ENCODE results near the gene KLHL4.
"Not testable (repeated sequence)": the region's sequence is repeated elsewhere in the genome, so short reads cannot be mapped to it uniquely, and the experiment has no call there.

Gene KLHL4

DNA sequence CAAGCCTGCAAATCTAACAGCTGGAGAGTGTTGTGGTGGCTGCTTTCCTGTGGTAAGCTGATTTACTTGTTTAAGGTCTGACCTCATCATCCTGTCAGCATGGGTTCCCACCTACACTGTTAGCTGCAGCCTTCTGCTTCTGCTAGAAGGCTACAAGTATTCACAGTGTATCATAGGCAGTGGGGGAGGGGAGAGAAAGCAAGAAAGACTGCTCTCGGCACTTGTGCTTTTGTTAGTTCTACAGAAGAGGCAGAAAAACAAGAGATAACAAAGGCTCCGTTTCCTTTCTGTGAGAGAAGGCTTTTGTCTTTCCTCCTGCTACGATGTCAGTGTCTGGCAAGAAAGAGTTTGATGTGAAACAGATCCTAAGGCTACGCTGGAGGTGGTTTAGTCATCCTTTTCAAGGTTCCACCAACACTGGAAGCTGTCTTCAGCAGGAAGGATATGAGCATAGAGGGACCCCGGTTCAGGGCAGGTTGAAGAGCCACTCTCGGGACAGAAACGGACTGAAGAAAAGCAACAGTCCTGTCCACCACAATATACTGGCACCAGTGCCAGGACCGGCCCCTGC is at the start of gene KLHL4:
KLHL4 (plus strand) TSS at position 232 of the 571 bp plus-strand sequence; CDS start at position 324, 92 bp downstream.
- no peak for DNase-seq

- DNase-seq: no peak
Measured at GRCh38 chrX:87468941-87469340, 48.7 kb upstream of the KLHL4 start.

DNA sequence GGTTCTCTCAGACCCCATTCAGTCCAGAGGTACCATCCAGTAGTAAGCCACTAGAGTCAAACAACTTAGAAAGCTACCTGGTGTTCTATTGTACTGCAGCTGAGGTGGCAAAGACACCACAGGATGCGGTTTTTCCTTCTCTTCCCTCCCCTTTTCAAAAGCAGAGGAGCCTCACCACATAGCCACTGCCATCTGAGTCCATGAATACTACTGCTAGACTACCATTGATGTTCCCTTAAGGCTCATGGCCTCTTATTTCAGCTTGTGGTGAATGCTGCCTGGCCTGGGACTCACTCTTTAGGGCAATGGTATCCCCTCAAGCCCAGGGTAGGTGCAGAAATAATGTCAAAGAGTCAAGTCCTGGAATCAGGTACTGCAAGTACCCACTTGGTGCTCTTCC is 41.8 kb upstream of the KLHL4 start:
- no peak for DNase-seq

DNA sequence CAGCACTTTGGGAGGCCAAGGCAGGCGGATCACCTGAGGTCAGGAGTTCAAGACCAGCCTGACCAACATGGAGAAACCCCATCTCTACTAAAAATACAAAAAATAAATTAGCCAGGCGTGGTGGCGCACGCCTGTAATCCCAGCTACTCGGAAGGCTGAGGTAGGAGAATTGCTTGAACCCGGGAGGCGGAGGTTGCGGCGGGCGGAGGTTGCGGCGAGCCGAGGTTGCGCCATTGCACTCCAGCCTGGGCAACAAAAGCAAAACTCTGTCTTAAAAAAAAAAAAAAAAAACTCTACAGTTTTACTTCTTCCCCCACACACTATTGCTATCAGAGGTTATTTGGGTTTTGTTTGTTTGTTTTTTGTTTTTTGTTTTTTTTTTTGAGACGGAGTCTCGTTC is 38.9 kb upstream of the KLHL4 start:
- DNase-seq: not testable (repeated sequence)

DNA sequence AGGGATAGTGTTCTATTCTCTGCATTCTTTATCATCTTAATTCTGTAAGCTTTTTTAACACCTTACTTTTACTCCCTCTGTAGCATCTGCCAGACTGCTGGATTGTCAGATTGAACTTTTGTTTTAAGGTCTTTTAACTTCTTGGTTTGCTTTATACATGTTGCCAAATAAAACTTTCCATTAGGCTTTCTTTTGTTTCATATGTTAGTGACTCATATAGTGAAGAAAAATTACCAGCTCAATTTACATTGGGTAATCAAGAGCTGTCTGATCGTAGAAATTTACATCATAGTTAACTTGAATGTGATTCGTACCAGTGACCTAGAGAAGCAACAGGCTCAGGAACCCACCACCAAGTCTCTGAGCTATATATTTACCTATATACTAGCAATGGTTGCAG is 28.5 kb upstream of the KLHL4 start:
- no peak for DNase-seq

DNA sequence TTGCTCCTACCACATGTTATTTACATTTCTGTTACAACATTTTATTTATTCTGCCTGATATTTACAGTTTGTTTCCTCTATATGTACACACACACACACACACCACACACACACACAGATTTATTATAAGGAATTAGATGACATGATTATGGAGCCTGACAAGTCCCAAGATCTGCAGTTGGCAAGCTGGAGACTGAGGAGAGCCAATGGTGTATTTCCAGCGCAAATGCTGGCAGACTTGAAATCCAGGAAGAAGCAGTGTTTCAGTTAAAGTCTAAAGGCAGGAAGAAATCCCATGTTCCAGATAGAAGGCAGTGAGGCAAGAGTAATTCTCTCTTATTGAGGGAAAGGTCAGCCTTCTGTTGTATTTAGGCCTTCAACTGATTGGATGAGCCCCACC is 1.8 kb upstream of the KLHL4 start:
- no peak for DNase-seq

- DNase-seq: no peak
Measured at GRCh38 chrX:87516717-87517121, 883 bp upstream of the KLHL4 start.

- no peak for DNase-seq
Measured at GRCh38 chrX:87518504-87518903, 902 bp downstream of the KLHL4 start.

- no peak for DNase-seq
Measured at GRCh38 chrX:87525771-87526229, 8.2 kb downstream of the KLHL4 start.

DNA sequence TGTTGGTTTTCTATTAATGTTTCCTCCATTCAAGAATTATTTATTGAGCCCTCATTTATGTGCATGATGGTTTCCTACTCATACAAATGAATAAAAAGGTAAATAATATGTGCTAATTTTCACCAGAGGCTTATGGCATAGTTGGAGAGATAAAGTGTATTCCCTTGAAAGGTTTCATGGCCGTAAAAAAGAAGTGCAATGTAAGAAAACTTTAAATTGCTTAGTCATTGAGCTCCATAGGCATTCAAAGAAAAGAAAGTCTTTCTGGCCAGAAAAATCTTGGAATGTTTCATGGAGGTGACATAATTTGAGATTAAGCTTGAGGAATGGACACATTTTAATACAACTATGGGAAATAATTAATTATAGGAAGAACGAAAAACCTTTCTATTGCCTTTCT is 8.7 kb downstream of the KLHL4 start:
- no peak for DNase-seq

GRCh38 chrX:87528487-87528886 is 10.9 kb downstream of the KLHL4 start:
- DNase-seq: no peak

DNA sequence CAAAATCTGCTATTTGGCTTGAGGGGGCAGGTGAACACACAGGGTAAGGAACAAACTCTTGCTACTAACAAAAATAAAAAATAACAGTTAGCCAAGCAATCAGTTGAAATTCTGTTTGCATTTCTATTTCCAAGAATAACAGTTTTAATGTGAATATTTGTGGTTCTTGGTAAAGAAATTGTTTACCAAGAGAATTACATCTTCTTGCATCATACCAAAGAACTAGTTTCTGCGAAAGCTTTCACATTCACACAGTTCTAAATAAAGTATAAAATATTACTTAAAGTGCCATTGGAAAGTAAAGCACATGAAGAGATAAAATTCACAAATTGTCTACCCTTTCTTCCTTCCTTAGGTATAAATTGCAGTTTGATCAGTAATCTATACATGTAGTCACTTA is 54.4 kb downstream of the KLHL4 start:
- DNase-seq: no peak

DNA sequence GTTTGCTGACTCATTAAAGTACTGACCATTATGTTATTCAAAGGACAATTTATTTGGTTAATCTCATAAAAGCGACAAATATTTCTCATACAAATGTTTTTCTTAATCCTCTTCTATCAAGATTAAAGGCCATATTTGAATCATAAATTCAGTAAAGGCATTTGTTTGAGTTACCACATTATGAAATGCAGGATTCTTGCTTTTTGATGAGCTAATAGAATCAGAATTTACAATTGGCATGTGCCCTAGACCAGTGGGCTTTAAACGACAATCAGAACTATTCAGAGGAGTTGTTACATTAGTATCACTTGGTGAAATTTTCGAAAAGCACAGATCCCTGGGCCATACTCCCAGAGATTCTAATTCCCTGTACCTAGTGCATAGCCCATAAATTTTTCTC is 55.3 kb downstream of the KLHL4 start:
- DNase-seq: no peak

- DNase-seq: no peak
Measured at GRCh38 chrX:87578978-87579377, 61.4 kb downstream of the KLHL4 start.

- DNase-seq: no peak
Measured at GRCh38 chrX:87580862-87581261, 63.3 kb downstream of the KLHL4 start.

- DNase-seq: no peak
Measured at GRCh38 chrX:87582453-87582852, 64.9 kb downstream of the KLHL4 start.

DNA sequence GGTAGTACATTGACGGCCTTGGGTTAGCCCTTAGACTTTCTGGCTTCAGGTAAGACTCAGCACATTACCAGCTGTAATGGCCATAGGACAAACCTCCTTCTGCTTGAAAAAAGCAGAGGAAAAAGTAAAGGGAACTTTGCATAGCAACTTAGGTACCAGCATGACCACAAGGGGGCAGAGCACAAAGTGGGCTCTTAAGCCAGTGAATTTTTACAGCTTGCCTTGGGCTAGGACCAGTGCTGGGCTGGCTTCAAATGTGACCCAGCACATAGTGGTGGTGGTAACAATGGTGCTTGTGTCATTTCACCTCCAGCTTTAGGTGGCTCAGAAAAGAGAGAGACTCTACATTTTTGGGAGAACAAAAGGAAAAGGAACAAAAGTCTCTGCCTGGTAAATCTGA is 66.1 kb downstream of the KLHL4 start:
- no peak for DNase-seq

DNA sequence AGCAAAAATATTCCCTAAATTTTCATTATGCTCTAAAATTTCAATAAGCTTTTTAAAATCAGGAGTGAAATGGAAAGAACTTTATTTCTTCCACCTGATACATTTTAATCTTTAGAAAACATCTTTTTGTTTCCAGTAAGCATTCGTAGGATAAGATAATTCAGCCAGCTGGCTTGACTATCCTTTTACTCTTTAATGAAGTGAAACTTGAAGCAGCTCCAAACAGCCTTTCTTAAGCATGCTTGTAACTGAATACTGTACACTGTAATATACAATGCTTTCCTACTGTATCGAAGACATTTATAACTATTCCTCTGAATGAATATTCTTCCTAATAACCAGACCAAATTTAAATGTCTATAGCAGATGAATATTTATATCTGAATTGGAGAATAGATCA is 98.8 kb downstream of the KLHL4 start:
- no peak for DNase-seq

DNA sequence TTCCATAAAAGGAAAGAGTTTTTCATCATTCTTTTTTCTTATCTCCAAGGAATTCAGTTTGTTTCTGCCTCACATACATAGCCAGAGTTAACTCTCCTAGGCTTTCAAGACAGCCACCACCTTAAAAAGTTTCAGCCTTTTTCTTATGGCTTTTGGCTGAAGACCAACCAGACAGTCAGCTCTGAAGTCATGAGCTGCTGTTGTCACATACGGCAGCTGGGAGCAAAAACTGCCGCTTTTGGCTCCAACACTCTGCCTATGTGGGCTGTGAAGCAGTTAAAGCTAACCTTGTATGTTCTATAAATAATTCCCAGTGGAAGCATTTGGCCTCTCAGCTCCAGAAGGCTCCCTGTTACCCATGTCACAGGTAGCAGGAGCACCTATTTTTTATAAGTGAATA is 104.1 kb downstream of the KLHL4 start:
- no peak for DNase-seq

- no peak for DNase-seq
Measured at GRCh38 chrX:87626996-87627395, 109.4 kb downstream of the KLHL4 start.

DNA sequence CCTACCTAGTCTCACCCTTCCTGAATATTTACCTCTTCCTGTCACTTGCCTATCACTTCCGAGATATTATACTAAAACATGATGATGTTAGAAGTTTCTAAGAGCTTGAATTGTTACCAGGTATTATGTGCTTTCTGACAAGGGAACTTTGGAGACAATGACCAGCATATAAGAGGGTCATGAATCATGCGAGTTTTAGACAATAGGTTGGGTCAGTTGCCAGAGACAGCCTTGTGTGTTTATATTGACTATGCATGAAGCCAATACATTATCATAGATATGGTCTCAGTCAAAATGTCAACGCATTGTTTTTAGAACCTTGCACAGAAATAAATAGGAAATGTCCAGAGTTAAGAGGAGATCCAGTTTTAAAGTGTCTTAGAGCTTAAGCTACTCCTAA is 116.8 kb downstream of the KLHL4 start:
- no peak for DNase-seq

- no peak for DNase-seq
Measured at GRCh38 chrX:87636533-87636932, 118.9 kb downstream of the KLHL4 start.

GRCh38 chrX:87641439-87641838 is 123.8 kb downstream of the KLHL4 start:
- DNase-seq: not testable (repeated sequence)

DNA sequence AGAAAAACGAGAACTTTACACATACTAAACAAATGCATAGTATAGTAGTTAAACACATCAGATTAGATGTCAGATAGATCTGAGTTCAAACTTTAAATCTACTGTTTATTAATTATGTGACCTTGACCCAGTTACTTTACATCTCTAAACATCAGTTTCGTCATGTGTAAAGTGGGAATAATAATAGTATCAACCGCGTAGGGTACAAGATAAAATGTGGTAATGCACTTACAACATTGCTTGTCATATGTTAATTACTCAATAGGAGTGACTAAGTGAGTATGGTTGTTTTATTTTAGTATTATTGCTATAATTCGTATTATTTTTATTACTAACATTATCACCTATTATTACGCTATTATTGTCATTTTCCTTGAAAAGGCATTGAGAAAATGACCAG is 144.2 kb downstream of the KLHL4 start:
- DNase-seq: no peak

DNA sequence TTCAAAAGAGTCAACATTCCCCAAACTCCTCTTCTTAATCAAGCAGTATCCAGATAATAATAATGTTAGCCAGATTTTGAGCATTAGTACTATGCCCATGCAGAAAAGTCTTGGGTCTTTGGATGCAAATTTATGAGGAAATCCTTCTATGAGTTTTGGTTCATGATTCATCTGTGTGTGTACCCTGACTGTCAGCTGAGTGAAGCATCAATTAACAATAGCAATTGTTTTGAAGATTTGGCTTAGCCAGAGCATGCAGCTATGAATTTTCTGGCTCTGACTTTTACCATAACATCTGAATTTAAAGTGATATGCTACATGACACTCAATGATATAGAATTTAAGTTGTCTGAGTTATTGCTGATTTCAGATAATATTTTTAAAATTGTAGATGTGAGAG is 145.8 kb downstream of the KLHL4 start:
- no peak for DNase-seq

- no peak for DNase-seq
Measured at GRCh38 chrX:87664381-87664780, 146.8 kb downstream of the KLHL4 start.

All from stimulated activated CD4-positive, alpha-beta T cell treated with anti-CD3 and anti-CD28 coated beads, Interleukin-4, amount 100 ng/mL, for 4 hours (primary cell).